Lower lobe of right lung (tissue), 2 donors: ENCODE results near the gene TP53. TPM values are rescaled to one million over a fixed set of nuclear protein-coding genes. Genes with fewer than 3 reads are reported as not detected.

Source experiments
- ATAC-seq, 2 donors: fragments of 200-7000 bp; cut with Tn5 transposase; one replicate each; pipeline ENCODE4 v1.9.1; 2020 to 2022; ENCODE audit warnings: mild to moderate bottlenecking in 2 of 2, moderate library complexity in 2 of 2
- DNase-seq: peaks from one replicate; pipeline ENCODE4 v3.0.0-alpha.2; 2020
- H3K27ac ChIP-seq: fragments of 200-600 bp; one replicate; pipeline ENCODE4 v1.8.0; 2022
- H3K27me3 ChIP-seq: fragments of 200-600 bp; one replicate; pipeline ENCODE4 v1.8.0; 2022; ENCODE audit warnings: low read depth
- H3K36me3 ChIP-seq: fragments of 200-600 bp; one replicate; pipeline ENCODE4 v1.8.0; 2022; ENCODE audit warnings: mild to moderate bottlenecking
- H3K4me1 ChIP-seq: fragments of 200-600 bp; one replicate; pipeline ENCODE4 v1.8.0; 2022
- H3K4me3 ChIP-seq: fragments of 200-600 bp; one replicate; pipeline ENCODE4 v1.8.0; 2022; ENCODE audit warnings: mild to moderate bottlenecking
- H3K9me3 ChIP-seq: fragments of 200-600 bp; one replicate; pipeline ENCODE4 v1.8.0; 2022
- intact Hi-C: fragments of 100-400 bp; cut with DNase I; formaldehyde crosslinking; loops from one replicate; pipeline ENCODE4 v1.11.0; 2022
- long read RNA-seq: library from polyadenylated mRNA; unstranded; transcript quantifications from one replicate; pipeline ENCODE4 v2.0.0, GENCODE V29; 2021
- total RNA-seq: library from RNA; stranded (reverse); fragmentation: NEBNext Ultra II Directional; extraction: Animal tissue kit (Norgen Biotek cat#: 25700); gene quantifications from one replicate; pipeline ENCODE4 v1.2.1, GENCODE V29; 2021
- TF ChIP-seq, protein P1 (sequence below): fragments of 200-600 bp; IDR thresholded peaks from one replicate; pipeline ENCODE4 v1.8.0; 2022; ENCODE audit warnings: antibody characterized with exemption, mild to moderate bottlenecking
- donor health status: DM: no; HTN: yes; CAD: no; lungs with severe emphysema.

The TP53 gene
- 34.8 TPM for total RNA-seq
- long read RNA-seq, transcript TP53-227 (11 exons, 2,579 nt): major isoform, 15 of 38 reads
- long read RNA-seq, partial matches to known transcripts: 20 of 38 reads
- long read RNA-seq, other reads (novel, unspliced or antisense): 1 of 38 reads

DNA sequence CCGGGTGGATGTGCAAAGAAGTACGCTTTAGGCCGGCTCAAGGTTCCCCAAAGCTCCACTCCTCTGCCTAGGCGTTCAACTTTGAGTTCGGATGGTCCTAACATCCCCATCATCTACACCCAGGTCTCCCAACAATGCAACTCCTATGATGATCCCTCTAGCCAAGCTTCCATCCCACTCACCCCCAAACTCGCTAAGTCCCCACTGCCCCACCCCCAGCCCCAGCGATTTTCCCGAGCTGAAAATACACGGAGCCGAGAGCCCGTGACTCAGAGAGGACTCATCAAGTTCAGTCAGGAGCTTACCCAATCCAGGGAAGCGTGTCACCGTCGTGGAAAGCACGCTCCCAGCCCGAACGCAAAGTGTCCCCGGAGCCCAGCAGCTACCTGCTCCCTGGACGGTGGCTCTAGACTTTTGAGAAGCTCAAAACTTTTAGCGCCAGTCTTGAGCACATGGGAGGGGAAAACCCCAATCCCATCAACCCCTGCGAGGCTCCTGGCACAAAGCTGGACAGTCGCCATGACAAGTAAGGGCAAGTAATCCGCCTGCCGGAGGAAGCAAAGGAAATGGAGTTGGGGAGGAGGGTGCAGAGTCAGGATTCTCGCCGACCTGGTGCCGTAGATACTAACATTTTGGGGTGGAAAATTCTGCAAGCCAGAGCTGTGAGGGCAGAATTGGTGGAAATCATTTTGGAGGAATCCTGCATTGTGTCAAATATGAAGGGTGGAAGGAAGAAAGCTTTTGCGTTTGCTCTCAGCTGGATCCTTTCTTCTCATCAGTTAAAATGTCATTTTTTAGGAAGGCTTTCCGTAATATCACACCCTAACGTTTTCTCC is at the start of gene TP53:
Gene TP53 (minus strand): TSS at position 419 of the 836 bp plus-strand sequence. CDS start 10,896 bp downstream, outside the sequence.
- Histone ChIP-seq H3K27me3 (no peaks in the 10 kb centered on the region), H3K4me1 (peaks cover 31% of the 10 kb centered on the region), H3K36me3 (no peaks in the 10 kb centered on the region), H3K27ac (peak within 1 kb of the TSS; percentile 96), H3K4me3 (peak within 1 kb of the TSS; percentile 95), H3K9me3 (no peaks in the 10 kb centered on the region)
- TF ChIP-seq, protein P1, sequence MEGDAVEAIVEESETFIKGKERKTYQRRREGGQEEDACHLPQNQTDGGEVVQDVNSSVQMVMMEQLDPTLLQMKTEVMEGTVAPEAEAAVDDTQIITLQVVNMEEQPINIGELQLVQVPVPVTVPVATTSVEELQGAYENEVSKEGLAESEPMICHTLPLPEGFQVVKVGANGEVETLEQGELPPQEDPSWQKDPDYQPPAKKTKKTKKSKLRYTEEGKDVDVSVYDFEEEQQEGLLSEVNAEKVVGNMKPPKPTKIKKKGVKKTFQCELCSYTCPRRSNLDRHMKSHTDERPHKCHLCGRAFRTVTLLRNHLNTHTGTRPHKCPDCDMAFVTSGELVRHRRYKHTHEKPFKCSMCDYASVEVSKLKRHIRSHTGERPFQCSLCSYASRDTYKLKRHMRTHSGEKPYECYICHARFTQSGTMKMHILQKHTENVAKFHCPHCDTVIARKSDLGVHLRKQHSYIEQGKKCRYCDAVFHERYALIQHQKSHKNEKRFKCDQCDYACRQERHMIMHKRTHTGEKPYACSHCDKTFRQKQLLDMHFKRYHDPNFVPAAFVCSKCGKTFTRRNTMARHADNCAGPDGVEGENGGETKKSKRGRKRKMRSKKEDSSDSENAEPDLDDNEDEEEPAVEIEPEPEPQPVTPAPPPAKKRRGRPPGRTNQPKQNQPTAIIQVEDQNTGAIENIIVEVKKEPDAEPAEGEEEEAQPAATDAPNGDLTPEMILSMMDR: no peak
- DNase-seq (peak; percentile 88), ATAC-seq (peak; percentile 84 to 88)
- intact Hi-C loops: no loop called here

- no peak overlapping the region for H3K27ac ChIP-seq
- ATAC-seq (peak; percentile 43 to 67), DNase-seq (no peak)
- intact Hi-C loops: no loop called here
- no peaks in the 10 kb centered on the region for H3K9me3 ChIP-seq
- TF ChIP-seq, protein P1: no peak
- no peaks in the 10 kb centered on the region for H3K4me1 ChIP-seq
- no peaks in the 10 kb centered on the region for H3K36me3 ChIP-seq
- no peaks in the 10 kb centered on the region for H3K27me3 ChIP-seq
- no peak overlapping the region for H3K4me3 ChIP-seq
Observed at GRCh38 chr17:7732981-7733539, 45.8 kb upstream of the TP53 start.

DNA sequence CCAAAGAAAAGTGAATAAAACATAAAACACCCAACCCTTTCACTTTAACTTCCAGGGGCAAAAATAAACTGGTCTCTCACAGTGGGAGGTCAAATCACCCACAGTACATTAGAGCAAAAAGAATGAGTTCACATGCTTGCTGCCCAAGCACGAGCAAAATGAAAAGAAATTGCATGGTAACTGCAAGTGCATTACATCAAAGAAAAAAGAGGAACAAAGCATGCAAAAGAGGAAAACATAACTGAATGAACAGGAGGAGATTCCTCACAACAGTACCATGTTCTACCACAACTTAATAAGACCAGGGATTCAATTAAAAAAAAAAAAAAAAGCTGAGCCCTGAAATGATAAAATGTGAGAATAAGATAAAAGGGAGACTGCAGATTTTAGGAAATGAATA is 42.5 kb upstream of the TP53 start:
- H3K27ac ChIP-seq: no peak overlapping the region
- no peaks in the 10 kb centered on the region for H3K4me1 ChIP-seq
- peaks cover 6% of the 10 kb centered on the region for H3K27me3 ChIP-seq
- ATAC-seq: no peak
- H3K9me3 ChIP-seq: no peaks in the 10 kb centered on the region
- TF ChIP-seq, protein P1: no peak
- intact Hi-C loops: no loop called here
- DNase-seq: no peak
- H3K36me3 ChIP-seq: no peaks in the 10 kb centered on the region
- no peak overlapping the region for H3K4me3 ChIP-seq

DNA sequence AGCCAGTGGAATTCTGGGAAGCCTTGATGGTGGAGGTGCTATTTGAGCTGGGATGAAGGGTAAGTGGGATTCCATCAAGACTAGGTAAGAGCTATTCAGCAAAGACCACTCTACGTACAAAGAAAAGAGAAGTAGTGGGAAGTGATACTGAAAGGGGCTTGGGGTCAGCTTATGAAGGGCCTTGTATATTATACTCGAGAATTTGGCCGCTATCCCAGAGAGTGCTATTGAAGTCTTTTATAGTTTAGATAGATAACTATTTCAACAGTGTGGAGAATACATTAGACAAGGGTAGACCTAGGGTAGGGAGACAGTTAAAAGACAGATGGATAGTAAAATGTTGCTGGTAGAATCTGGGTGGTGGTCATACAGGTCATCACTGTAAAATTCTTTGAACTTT is 40.6 kb upstream of the TP53 start:
- Histone ChIP-seq H3K27ac (no peak overlapping the region), H3K4me1 (no peaks in the 10 kb centered on the region), H3K9me3 (no peaks in the 10 kb centered on the region), H3K4me3 (no peak overlapping the region), H3K27me3 (peaks cover 18% of the 10 kb centered on the region), H3K36me3 (no peaks in the 10 kb centered on the region)
- no peak for DNase-seq
- TF ChIP-seq, protein P1: no peak
- ATAC-seq: no peak
- intact Hi-C loops: no loop called here

DNA sequence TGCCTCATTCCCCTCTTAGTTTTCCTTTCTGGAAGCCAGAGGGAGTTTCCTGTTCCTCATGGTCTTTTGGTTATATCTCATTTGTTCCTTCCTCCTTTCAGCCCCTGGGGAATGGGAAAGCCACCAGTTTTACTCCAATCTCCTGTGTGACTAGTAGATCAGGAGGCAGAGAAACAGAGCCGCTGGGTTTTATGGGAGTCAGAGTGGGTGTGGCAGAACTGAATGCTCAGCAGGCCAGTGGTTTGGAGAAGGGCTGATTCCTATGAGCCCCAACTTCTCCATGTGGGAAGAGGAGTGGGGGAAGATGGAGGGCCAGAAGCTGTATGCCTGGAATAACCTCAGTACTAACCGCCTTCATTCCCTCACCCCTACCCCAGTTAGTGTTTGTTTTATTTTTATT is 34.3 kb upstream of the TP53 start:
- Histone ChIP-seq H3K36me3 (no peaks in the 10 kb centered on the region), H3K4me1 (peaks cover 15% of the 10 kb centered on the region), H3K27ac (no peak overlapping the region), H3K4me3 (no peak overlapping the region), H3K27me3 (peaks cover 12% of the 10 kb centered on the region), H3K9me3 (no peaks in the 10 kb centered on the region)
- TF ChIP-seq, protein P1: no peak
- ATAC-seq (no peak), DNase-seq (no peak)
- intact Hi-C loops: no loop called here
